GM12891 (cell line): Measurements from ENCODE around the gene CTSW.
A peak's percentile ranks its signal among the peaks of the same experiment; 100 is the strongest.

Experiments
- POLR2A ChIP-seq: IDR thresholded peaks from 2 replicates; pipeline ENCODE4 v1.6.1; 2011; ENCODE audit warnings: low read depth, low read length, control low read depth
- POLR2AphosphoS5 ChIP-seq: IDR thresholded peaks from 2 replicates; pipeline ENCODE4 v1.6.1; 2011; ENCODE audit warnings: low read depth, low read length, control low read depth
- TAF1 ChIP-seq: IDR thresholded peaks from 2 replicates; pipeline ENCODE4 v1.6.1; 2011; ENCODE audit warnings: low read depth, low read length, control low read depth

- TF ChIP-seq TAF1, result no peak
- TF ChIP-seq POLR2A, result no peak; the same call in 1 of the 2 replicates
- peak; percentile 54; the same call in 1 of the 2 replicates for TF ChIP-seq POLR2AphosphoS5
These were observed 26.2 kb upstream of the CTSW start for GRCh38 chr11:65853246-65853979.
